Neural cell (in vitro differentiated cells): ENCODE measurements around the gene ITPR2.

Experiments
- CTCF ChIP-seq: fragments of 450-650 bp; IDR thresholded peaks from 2 replicates; pipeline ENCODE4 v1.5.1; 2014; ENCODE audit warnings: antibody characterized with exemption, mild to moderate bottlenecking, moderate library complexity; ENCODE audit not compliant: poor library complexity, severe bottlenecking
- EP300 ChIP-seq: fragments of 450-650 bp; conservative IDR thresholded peaks from 2 replicates; pipeline ENCODE4 v1.6.1; 2014; ENCODE audit warnings: antibody characterized with exemption, mild to moderate bottlenecking, moderate library complexity; ENCODE audit not compliant: poor library complexity, severe bottlenecking
- EZH2 ChIP-seq: fragments of 200-600, 300-800 bp; shearing (Covaris generic), sonication (generic); IDR thresholded peaks from 2 replicates; pipeline ENCODE4 v1.6.1; 2014; ENCODE audit warnings: antibody characterized with exemption, low read length, borderline replicate concordance, mild to moderate bottlenecking; ENCODE audit not compliant: insufficient read depth, poor library complexity, severe bottlenecking
- POLR2AphosphoS5 ChIP-seq: IDR thresholded peaks from 2 replicates; pipeline ENCODE4 v1.6.1; 2012
- REST ChIP-seq: IDR thresholded peaks from 2 replicates; pipeline ENCODE4 v1.6.1; 2012; ENCODE audit warnings: borderline replicate concordance
- SMC3 ChIP-seq: fragments of 450-650 bp; conservative IDR thresholded peaks from 2 replicates; pipeline ENCODE4 v1.6.1; 2014; ENCODE audit warnings: antibody characterized with exemption, mild to moderate bottlenecking, moderate library complexity; ENCODE audit not compliant: poor library complexity

GRCh38 chr12:26659930-26660329 is 173.1 kb downstream of the ITPR2 start:
- TF ChIP-seq CTCF (no peak), REST (no peak), POLR2AphosphoS5 (no peak), SMC3 (no peak), EZH2 (no peak), EP300 (no peak)
